Sigmoid colon (tissue), 4 donors: ENCODE results near the gene SEC24C.
A peak's percentile ranks its signal among the peaks of the same experiment; 100 is the strongest.

Source experiments
- CTCF ChIP-seq, 4 experiments: fragments of 450-650 bp in 3 of 4; fragments of 200-600 bp in 1 of 4; IDR thresholded peaks; one replicate each; pipeline ENCODE4 v1.5.1; 2016 to 2019; ENCODE audit warnings: antibody characterized with exemption in 4 of 4, mild to moderate bottlenecking in 3 of 4, moderate library complexity in 2 of 4
- POLR2A ChIP-seq, 2 donors: fragments of 450-650 bp; IDR thresholded peaks; one replicate each; pipeline ENCODE4 v1.6.1; 2016; ENCODE audit warnings: antibody characterized with exemption in 2 of 2, mild to moderate bottlenecking in 2 of 2, moderate library complexity in 2 of 2
- POLR2AphosphoS5 ChIP-seq, 4 donors: sonication (generic); formaldehyde crosslinking; IDR thresholded peaks; one replicate each; pipeline ENCODE4 v1.6.1; 2017; ENCODE audit warnings: antibody characterized with exemption in 4 of 4

GRCh38 chr10:73812657-73813056 lies 68.5 kb downstream of the SEC24C start:
- no peak for TF ChIP-seq POLR2A (IDR thresholded peaks at IDR 0.05)
- TF ChIP-seq CTCF (IDR thresholded peaks at IDR 0.05): no peak
- peak in 1 of 4 donors; percentile 3 for TF ChIP-seq POLR2AphosphoS5 (IDR thresholded peaks at IDR 0.05)
